Activated naive CD8-positive, alpha-beta T cell treated with anti-CD3 and anti-CD28 coated beads, Interleukin-2, amount 10 ng/mL, durations not matched to agents 7 days and 5 days (primary cell): ENCODE data around the gene NYNRIN. TPM values are rescaled to one million over a fixed set of nuclear protein-coding genes. Genes with fewer than 3 reads are reported as not detected.
A peak's percentile ranks its signal among the peaks of the same experiment; 100 is the strongest.

Experiments used
- ATAC-seq: fragments of 150-1000 bp; cut with Tn5 transposase; one replicate; pipeline ENCODE4 v1.10.0; 2021; ENCODE audit warnings: low read depth, moderate library complexity
- POLR2A ChIA-PET: fragments of 350-600 bp; sonication (Branson Sonifier 250); formaldehyde crosslinking; loops from one replicate; lab custom pipeline; 2021; ENCODE audit warnings: antibody characterized with exemption; lab: Charles Lee
- DNase-seq: peaks from one replicate; pipeline ENCODE4 v3.0.0; 2021
- H3K27ac Mint-ChIP-seq: one replicate; pipeline ENCODE4 v1.8.0; 2022; ENCODE audit warnings: mild to moderate bottlenecking, mixed read lengths
- H3K27me3 Mint-ChIP-seq: one replicate; pipeline ENCODE4 v1.8.0; 2022; ENCODE audit warnings: mild to moderate bottlenecking, moderate library complexity, mixed read lengths
- H3K36me3 Mint-ChIP-seq: one replicate; pipeline ENCODE4 v1.8.0; 2021; ENCODE audit warnings: mild to moderate bottlenecking, mixed read lengths
- H3K4me1 Mint-ChIP-seq: one replicate; pipeline ENCODE4 v1.8.0; 2021; ENCODE audit warnings: mixed read lengths
- H3K4me3 Mint-ChIP-seq: one replicate; pipeline ENCODE4 v1.8.0; 2022; ENCODE audit warnings: mild to moderate bottlenecking, moderate library complexity, mixed read lengths
- H3K9me3 Mint-ChIP-seq: one replicate; pipeline ENCODE4 v1.8.0; 2021; ENCODE audit warnings: mixed read lengths
- total RNA-seq, 2 experiments: library from RNA; stranded (reverse); gene quantifications; one replicate each; pipeline ENCODE4 v1.2.3, GENCODE V29; 2021

The NYNRIN gene
- total RNA-seq, 2 experiments from 2014 or later: 0.34 to 0.42 TPM

DNA sequence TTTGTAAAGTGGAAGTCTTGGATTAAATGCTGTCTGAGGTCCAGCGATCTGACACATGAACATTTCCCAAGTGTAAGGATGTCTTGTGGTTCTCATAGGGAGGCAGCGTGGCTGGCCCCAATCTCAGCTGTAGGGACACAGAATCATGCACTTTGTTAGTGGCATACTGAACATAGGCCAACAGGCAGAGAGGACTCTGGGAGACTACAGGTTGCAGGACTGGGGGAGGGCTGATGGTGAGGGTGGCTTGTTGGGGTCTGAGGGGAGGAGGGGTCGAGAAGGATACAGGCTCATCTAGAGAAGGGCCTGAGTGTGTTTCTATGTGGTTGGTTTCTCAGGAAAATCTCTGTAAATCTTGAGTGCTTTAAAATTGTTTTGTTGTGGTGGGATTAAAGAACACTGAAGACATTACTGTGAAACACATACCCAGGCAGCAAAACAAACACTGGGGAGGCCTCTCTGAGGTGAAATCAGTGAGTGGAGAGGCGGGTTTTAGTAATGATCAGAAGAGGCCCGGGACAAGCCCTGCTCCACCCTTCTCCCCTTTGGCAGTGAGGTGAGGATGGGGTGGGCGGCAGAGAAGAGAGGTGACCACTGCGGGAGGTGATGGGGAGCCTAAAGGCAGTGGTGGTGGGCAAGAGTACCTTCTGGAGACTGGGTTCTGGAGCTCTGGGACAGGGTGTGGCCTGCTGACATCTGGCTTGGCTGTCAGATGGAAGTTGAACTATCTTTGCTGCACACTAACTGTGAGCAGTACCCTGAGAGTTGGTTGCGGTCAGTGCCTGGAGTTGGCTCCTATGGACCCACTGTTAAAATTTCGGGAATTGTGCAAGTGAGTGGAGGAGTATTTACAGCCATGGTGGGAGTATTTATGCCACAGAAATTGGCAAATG lies 3.3 kb downstream of the NYNRIN start:
- H3K27me3 Mint-ChIP-seq: peaks cover 55% of the 10 kb centered on the region
- ATAC-seq (no peak), DNase-seq (no peak)
- H3K4me1 Mint-ChIP-seq: peaks cover 4% of the 10 kb centered on the region
- no peak overlapping the region for H3K4me3 Mint-ChIP-seq
- H3K27ac Mint-ChIP-seq: no peak overlapping the region
- H3K9me3 Mint-ChIP-seq: no peaks in the 10 kb centered on the region
- POLR2A ChIA-PET: no interaction called here
- H3K36me3 Mint-ChIP-seq: no peaks in the 10 kb centered on the region

DNA sequence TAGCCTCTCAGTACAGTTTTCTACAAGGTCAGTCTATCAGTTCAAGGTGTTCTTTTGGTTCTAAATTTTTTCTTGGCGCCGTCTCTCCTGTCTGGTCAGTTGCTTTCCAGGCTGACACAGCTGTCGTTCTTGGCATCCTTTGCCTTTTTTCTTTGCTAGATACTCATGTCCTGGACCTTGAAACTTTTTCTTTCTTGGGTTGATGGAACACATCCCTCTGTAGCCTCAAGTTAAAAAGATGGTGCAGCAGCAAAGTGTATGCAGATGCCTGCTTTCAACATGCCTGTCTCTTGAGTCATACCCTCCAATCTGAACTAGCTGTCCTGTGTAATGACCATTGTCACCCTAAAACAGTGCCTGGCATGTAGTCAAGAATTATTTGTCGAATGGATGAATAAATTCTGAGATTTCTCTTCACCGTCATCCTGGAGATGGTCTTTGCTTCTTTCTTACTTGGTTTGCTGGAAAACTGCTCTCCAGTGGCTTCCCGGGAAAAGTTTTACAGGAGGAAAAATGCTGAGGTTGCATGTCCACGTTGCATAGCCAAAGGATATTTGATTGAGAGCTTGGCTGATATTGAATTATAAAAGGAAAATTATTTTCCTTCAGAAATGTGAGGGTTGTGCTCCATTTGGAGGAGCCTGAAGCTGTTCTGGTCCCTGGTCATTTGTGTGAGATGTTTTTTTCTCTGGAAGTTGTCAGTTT lies 4.6 kb downstream of the NYNRIN start:
- Mint-ChIP-seq H3K27ac (no peak overlapping the region), H3K9me3 (no peaks in the 10 kb centered on the region), H3K4me1 (peaks cover 4% of the 10 kb centered on the region), H3K36me3 (no peaks in the 10 kb centered on the region), H3K27me3 (peaks cover 52% of the 10 kb centered on the region), H3K4me3 (no peak overlapping the region)
- POLR2A ChIA-PET: no interaction called here
- no peak for DNase-seq
- ATAC-seq: no peak

DNA sequence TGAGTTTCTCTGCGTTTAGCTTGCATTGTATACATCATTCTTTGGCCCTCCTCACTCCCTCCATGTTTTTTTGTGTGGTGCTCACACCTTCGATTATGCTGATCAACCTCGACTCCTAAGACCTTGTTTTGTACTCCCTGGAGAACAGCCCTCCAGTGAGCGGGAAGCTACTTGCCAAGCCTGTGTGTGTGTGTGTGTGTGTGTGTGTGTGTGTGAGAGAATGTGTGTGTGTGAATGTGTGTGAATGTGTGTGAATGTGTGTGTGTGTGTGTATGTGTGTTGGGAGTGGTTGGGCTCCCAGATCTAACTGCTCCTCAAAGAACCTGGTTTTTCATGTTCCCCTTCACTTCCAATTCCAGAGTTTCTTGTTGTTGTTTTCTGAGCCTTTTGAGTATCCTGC lies 6.0 kb downstream of the NYNRIN start:
- POLR2A ChIA-PET: interaction anchor here (2.2 kb wide), 1 partner anchor 25 kb away, joined by 5 read pairs; the partner anchor contains the start of gene KHNYN
- Mint-ChIP-seq H3K4me1 (no peaks in the 10 kb centered on the region), H3K27ac (no peak overlapping the region), H3K4me3 (no peak overlapping the region), H3K9me3 (no peaks in the 10 kb centered on the region), H3K36me3 (no peaks in the 10 kb centered on the region), H3K27me3 (peaks cover 53% of the 10 kb centered on the region)
- ATAC-seq (no peak), DNase-seq (no peak)

GRCh38 chr14:24406416-24406815 lies 7.6 kb downstream of the NYNRIN start:
- no peaks in the 10 kb centered on the region for H3K9me3 Mint-ChIP-seq
- DNase-seq (no peak), ATAC-seq (no peak)
- H3K27me3 Mint-ChIP-seq: peaks cover 48% of the 10 kb centered on the region
- no peak overlapping the region for H3K4me3 Mint-ChIP-seq
- no peaks in the 10 kb centered on the region for H3K4me1 Mint-ChIP-seq
- no peak overlapping the region for H3K27ac Mint-ChIP-seq
- H3K36me3 Mint-ChIP-seq: no peaks in the 10 kb centered on the region
- POLR2A ChIA-PET: no interaction called here

- no peak for ATAC-seq
- Mint-ChIP-seq H3K9me3 (no peaks in the 10 kb centered on the region), H3K4me3 (no peak overlapping the region), H3K27ac (no peak overlapping the region), H3K4me1 (no peaks in the 10 kb centered on the region), H3K27me3 (peaks cover 40% of the 10 kb centered on the region), H3K36me3 (no peaks in the 10 kb centered on the region)
- no peak for DNase-seq
- POLR2A ChIA-PET: interaction anchor here (0.6 kb wide), 1 partner anchor 194 kb away, joined by 3 read pairs; no protein-coding TSS in a partner anchor
Measured at GRCh38 chr14:24407608-24408325, 9.0 kb downstream of the NYNRIN start.

DNA sequence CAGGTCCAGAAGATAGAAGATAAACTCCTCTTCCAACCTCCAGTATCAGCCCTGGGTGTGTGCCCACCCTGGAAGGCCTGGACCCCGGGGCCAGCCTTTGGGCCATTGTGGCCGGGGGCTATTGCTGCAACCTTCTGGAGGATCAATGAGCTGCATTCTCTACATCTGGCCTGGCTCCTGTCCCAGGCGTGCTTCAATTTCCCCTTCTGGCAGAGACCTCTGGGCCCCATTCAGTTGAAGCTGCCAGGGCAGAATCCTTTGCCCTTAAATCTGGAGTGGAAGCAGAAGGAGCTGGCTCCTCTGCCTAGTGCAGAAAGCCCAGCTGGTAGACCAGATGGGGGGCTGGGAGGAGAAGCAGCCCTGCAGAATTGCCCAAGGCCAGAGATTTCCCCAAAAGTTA lies 10.0 kb downstream of the NYNRIN start:
- ATAC-seq (no peak), DNase-seq (no peak)
- peaks cover 31% of the 10 kb centered on the region for H3K27me3 Mint-ChIP-seq
- H3K27ac Mint-ChIP-seq: no peak overlapping the region
- POLR2A ChIA-PET: interaction anchor here (1.6 kb wide), 1 partner anchor 21 kb away, joined by 7 read pairs; the partner anchor contains the start of genes CBLN3 and KHNYN
- H3K4me3 Mint-ChIP-seq: no peak overlapping the region
- H3K36me3 Mint-ChIP-seq: no peaks in the 10 kb centered on the region
- H3K9me3 Mint-ChIP-seq: no peaks in the 10 kb centered on the region
- H3K4me1 Mint-ChIP-seq: no peaks in the 10 kb centered on the region

- DNase-seq (no peak), ATAC-seq (no peak)
- Mint-ChIP-seq H3K36me3 (no peaks in the 10 kb centered on the region), H3K4me3 (no peak overlapping the region), H3K4me1 (no peaks in the 10 kb centered on the region), H3K27me3 (peaks cover 31% of the 10 kb centered on the region), H3K27ac (no peak overlapping the region), H3K9me3 (no peaks in the 10 kb centered on the region)
- POLR2A ChIA-PET: interaction anchor here (1.6 kb wide), 1 partner anchor 21 kb away, joined by 7 read pairs; the partner anchor contains the start of genes CBLN3 and KHNYN
Measured at GRCh38 chr14:24409192-24409591, 10.4 kb downstream of the NYNRIN start.

DNA sequence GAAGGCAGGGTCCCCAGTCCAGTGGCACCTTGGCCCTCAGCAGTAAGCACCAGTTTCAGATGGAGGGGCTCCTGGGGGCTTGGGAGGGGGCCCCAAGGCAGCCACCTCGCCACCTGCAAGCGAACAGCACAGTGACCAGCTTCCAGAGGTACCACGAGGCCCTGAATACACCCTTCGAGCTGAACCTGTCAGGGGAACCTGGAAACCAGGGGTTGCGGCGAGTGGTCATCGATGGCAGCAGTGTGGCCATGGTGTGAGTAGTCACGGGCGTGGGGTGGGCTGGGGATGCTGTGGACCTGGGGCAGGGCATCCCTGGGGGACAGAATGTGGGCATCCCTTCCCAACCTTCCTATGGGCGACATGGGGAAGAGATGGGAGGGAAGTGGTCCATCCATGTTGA lies 11.2 kb downstream of the NYNRIN start:
- POLR2A ChIA-PET: interaction anchor here (0.6 to 1.6 kb wide), 2 partner anchors 15 to 20 kb away, joined by 3 to 7 read pairs; partner anchors contain the start of genes CBLN3 and KHNYN
- Mint-ChIP-seq H3K27me3 (peaks cover 23% of the 10 kb centered on the region), H3K27ac (no peak overlapping the region), H3K36me3 (no peaks in the 10 kb centered on the region), H3K4me3 (no peak overlapping the region), H3K4me1 (no peaks in the 10 kb centered on the region), H3K9me3 (no peaks in the 10 kb centered on the region)
- no peak for DNase-seq
- ATAC-seq: no peak

- Mint-ChIP-seq H3K9me3 (no peaks in the 10 kb centered on the region), H3K27ac (no peak overlapping the region), H3K4me1 (no peaks in the 10 kb centered on the region), H3K27me3 (peaks cover 15% of the 10 kb centered on the region), H3K36me3 (no peaks in the 10 kb centered on the region), H3K4me3 (no peak overlapping the region)
- DNase-seq (no peak), ATAC-seq (peak; percentile 41)
- POLR2A ChIA-PET: no interaction called here
Measured at GRCh38 chr14:24411443-24412389, 12.9 kb downstream of the NYNRIN start.

DNA sequence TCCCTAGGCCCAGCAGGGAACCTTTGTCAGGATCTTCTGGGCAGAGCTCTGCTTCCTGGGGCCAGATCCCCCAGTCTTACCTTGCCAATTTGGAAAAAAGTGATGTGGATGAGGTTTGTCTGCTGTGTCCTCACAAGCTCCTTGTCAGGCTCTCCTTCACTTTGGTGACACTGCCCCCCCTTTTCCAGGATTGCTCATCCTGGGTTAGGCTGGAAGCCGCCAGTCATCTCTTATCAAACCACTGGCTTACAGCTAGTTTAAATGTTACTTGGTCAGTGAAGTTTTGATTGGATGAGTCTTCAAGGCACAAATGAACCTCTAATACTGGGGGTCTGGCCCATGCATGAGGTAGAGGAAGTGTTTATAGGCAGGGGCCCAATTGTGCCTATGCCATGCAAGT lies 15.3 kb downstream of the NYNRIN start:
- Mint-ChIP-seq H3K4me1 (no peaks in the 10 kb centered on the region), H3K36me3 (no peaks in the 10 kb centered on the region), H3K9me3 (no peaks in the 10 kb centered on the region), H3K27ac (no peak overlapping the region), H3K27me3 (peaks cover 8% of the 10 kb centered on the region), H3K4me3 (no peak overlapping the region)
- POLR2A ChIA-PET: no interaction called here
- ATAC-seq: no peak
- no peak for DNase-seq

DNA sequence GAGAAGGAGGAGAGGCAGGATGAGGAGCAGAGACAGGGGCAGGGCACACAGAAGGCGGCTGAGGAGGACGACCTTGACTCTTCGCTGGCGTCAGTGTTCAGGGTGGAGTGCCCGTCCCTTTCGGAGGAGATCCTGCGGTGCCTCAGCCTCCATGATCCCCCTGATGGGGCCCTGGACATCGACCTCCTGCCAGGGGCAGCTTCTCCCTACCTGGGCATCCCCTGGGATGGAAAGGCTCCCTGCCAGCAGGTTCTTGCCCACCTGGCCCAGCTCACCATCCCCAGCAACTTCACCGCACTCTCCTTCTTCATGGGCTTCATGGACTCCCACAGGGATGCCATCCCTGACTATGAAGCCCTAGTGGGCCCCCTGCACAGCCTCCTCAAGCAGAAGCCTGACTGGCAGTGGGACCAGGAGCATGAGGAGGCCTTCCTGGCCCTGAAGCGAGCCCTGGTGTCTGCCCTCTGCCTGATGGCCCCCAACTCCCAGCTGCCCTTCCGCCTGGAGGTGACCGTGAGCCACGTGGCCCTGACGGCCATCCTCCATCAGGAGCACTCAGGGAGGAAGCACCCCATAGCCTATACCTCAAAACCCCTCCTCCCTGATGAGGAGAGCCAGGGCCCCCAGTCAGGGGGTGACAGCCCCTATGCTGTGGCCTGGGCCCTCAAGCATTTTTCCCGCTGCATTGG lies 16.1 kb downstream of the NYNRIN start:
- peaks cover 12% of the 10 kb centered on the region for H3K27me3 Mint-ChIP-seq
- no peaks in the 10 kb centered on the region for H3K4me1 Mint-ChIP-seq
- DNase-seq: no peak
- H3K9me3 Mint-ChIP-seq: no peaks in the 10 kb centered on the region
- H3K4me3 Mint-ChIP-seq: no peak overlapping the region
- no peaks in the 10 kb centered on the region for H3K36me3 Mint-ChIP-seq
- POLR2A ChIA-PET: no interaction called here
- no peak overlapping the region for H3K27ac Mint-ChIP-seq
- ATAC-seq: no peak
